ENCODE results near the gene SLC18A2.

The SLC18A2 gene

GRCh38 chr10:117249493-117250093, 8.7 kb downstream of the SLC18A2 start:
- Histone ChIP-seq H3K79me2 (no peaks in the 10 kb centered on the region), H3K27me3 (ENCODE audit: control insufficient read depth, insufficient read depth, low read length) (no peaks in the 10 kb centered on the region), H3K27ac (no peak overlapping the region), H3K9ac (no peak overlapping the region), H3K4me2 (ENCODE audit: low read length) (no peak overlapping the region), H3K4me1 (no peaks in the 10 kb centered on the region), H3K36me3 (ENCODE audit: control insufficient read depth, insufficient read depth, low read length) (no peaks in the 10 kb centered on the region), H3K9me3 (ENCODE audit: control insufficient read depth, low read length) (no peaks in the 10 kb centered on the region), H3K4me3 (ENCODE audit: low read depth, low read length) (no peak overlapping the region), H2AFZ (no peak overlapping the region)
- TF ChIP-seq, protein P1, sequence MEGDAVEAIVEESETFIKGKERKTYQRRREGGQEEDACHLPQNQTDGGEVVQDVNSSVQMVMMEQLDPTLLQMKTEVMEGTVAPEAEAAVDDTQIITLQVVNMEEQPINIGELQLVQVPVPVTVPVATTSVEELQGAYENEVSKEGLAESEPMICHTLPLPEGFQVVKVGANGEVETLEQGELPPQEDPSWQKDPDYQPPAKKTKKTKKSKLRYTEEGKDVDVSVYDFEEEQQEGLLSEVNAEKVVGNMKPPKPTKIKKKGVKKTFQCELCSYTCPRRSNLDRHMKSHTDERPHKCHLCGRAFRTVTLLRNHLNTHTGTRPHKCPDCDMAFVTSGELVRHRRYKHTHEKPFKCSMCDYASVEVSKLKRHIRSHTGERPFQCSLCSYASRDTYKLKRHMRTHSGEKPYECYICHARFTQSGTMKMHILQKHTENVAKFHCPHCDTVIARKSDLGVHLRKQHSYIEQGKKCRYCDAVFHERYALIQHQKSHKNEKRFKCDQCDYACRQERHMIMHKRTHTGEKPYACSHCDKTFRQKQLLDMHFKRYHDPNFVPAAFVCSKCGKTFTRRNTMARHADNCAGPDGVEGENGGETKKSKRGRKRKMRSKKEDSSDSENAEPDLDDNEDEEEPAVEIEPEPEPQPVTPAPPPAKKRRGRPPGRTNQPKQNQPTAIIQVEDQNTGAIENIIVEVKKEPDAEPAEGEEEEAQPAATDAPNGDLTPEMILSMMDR (IDR thresholded peaks at IDR 0.05) = no peak

DNA sequence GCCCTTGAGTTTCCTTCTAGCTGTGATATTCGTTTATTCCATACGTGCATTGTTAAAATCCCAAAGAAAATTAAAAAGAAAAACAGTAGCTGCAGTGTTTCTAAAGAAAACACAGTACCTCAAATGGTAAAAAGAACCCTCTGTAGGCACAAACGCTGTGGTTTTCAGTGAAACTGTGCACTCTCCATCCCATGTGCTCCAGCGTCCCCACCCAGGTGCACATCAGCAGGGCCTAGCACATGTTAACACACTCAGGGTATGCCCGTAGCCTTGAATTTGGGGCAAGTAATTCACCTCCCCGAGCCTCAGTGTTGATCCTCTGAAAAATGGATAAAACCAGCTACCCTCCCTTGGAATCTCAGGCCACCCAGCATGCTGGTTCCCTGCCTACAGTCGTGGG, 9.5 kb downstream of the SLC18A2 start:
- H3K27me3 ChIP-seq (ENCODE audit: control insufficient read depth, insufficient read depth, low read length) = no peaks in the 10 kb centered on the region
- H3K79me2 ChIP-seq = no peaks in the 10 kb centered on the region
- H3K4me2 ChIP-seq (ENCODE audit: low read length) = no peak overlapping the region
- H3K36me3 ChIP-seq (ENCODE audit: control insufficient read depth, insufficient read depth, low read length) = no peaks in the 10 kb centered on the region
- H3K9me3 ChIP-seq (ENCODE audit: control insufficient read depth, low read length) = no peaks in the 10 kb centered on the region
- H3K4me1 ChIP-seq = no peaks in the 10 kb centered on the region
- TF ChIP-seq, protein P1 (IDR thresholded peaks at IDR 0.05) = no peak
- no peak overlapping the region for H2AFZ ChIP-seq
- H3K9ac ChIP-seq = no peak overlapping the region
- H3K4me3 ChIP-seq (ENCODE audit: low read depth, low read length) = no peak overlapping the region
- no peak overlapping the region for H3K27ac ChIP-seq

- H3K79me2 ChIP-seq = no peaks in the 10 kb centered on the region
- no peaks in the 10 kb centered on the region for H3K4me1 ChIP-seq
- no peak overlapping the region for H3K4me3 ChIP-seq (ENCODE audit: low read depth, low read length)
- H3K27me3 ChIP-seq (ENCODE audit: control insufficient read depth, insufficient read depth, low read length) = no peaks in the 10 kb centered on the region
- H3K4me2 ChIP-seq (ENCODE audit: low read length) = no peak overlapping the region
- no peaks in the 10 kb centered on the region for H3K36me3 ChIP-seq (ENCODE audit: control insufficient read depth, insufficient read depth, low read length)
- H3K9me3 ChIP-seq (ENCODE audit: control insufficient read depth, low read length) = no peaks in the 10 kb centered on the region
- no peak overlapping the region for H3K27ac ChIP-seq
- H3K9ac ChIP-seq = no peak overlapping the region
- TF ChIP-seq, protein P1 (IDR thresholded peaks at IDR 0.05) = no peak
- no peak overlapping the region for H2AFZ ChIP-seq
Observed at GRCh38 chr10:117253908-117254307, 13.0 kb downstream of the SLC18A2 start.

DNA sequence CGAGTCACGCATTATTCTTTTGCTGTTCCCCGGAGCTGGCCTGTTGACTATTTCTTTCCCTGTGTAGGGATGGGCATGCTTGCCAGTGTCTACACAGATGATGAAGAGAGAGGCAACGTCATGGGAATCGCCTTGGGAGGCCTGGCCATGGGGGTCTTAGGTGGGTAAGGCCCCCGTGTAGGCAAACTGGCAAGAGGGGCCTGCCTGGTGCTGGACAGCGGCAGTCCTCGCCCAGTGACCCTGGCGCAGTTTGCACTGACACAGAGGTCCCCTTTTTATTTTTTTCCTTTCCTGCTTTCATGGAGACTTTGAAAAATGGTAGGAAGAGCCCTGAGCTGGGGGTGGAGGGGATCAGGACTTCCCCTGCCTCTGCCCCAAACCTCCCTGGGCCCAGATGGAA, 13.4 kb downstream of the SLC18A2 start:
- no peaks in the 10 kb centered on the region for H3K4me1 ChIP-seq
- H3K27me3 ChIP-seq (ENCODE audit: control insufficient read depth, insufficient read depth, low read length) = no peaks in the 10 kb centered on the region
- no peaks in the 10 kb centered on the region for H3K36me3 ChIP-seq (ENCODE audit: control insufficient read depth, insufficient read depth, low read length)
- H3K4me2 ChIP-seq (ENCODE audit: low read length) = no peak overlapping the region
- no peak overlapping the region for H3K9ac ChIP-seq
- TF ChIP-seq, protein P1 (IDR thresholded peaks at IDR 0.05) = no peak
- no peaks in the 10 kb centered on the region for H3K9me3 ChIP-seq (ENCODE audit: control insufficient read depth, low read length)
- H3K27ac ChIP-seq = no peak overlapping the region
- H3K79me2 ChIP-seq = no peaks in the 10 kb centered on the region
- H2AFZ ChIP-seq = no peak overlapping the region
- no peak overlapping the region for H3K4me3 ChIP-seq (ENCODE audit: low read depth, low read length)

Measured in parathyroid adenoma (tissue), 2 donors.